OCI-M2 (cell line): ENCODE measurements around the gene MSI2.
"Not testable (repeated sequence)": the region's sequence is repeated elsewhere in the genome, so short reads cannot be mapped to it uniquely, and the experiment has no call there.

ENCODE experiments used
- DNase-seq: peaks from one replicate; lab custom pipeline; 2025; ENCODE audit not compliant: unreplicated experiment; lab: John Stamatoyannopoulos, UW

MSI2 gene

DNA sequence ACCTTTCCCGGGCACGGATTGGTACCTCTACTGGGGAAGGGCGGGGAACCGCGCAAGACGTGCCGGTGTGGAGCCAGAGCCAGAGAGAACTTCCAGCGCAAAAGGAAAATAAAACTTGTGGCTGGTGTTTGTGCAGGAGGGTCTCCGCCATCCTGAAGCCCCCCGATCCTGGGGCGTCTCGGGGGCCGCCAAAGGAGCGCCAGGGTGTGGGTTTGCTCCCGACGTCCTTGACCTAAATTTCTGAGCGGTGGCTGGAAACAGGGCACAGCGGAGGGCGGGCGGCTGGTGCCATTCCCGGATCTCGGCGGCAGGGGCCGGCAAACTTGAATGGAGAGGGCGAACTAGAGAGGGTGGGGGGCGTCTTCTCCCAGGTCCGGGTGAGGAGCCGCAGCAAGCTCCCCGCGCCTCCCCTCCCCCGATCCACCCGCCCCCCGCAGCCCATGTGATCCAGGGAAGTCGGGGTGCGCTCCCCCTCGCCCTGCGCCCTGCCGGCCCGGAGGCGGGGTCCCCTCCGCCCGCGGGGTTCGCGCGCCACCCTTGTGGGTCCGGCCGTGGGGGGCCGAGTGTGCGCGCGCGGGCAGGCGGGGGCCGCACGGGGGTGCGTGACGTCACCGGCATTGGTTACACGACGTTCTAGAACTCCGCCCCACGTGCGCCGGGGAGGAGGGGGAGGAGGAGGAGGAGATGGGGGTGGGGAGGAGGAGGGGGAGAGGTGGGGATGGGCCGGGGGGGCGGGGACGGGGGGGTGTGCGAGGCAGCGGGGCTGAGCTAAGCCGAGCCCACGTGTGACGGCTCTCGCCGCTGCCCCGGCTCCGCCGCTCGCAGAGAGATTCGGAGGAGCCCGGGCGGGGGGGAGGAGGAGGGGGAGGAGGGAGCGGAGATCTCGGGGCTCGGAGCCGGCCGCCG lies at the start of gene MSI2:
TSS of gene MSI2 (plus strand) at position 748 of the 906 bp plus-strand sequence. CDS start 220 bp downstream, outside the sequence.
- no peak for DNase-seq

DNA sequence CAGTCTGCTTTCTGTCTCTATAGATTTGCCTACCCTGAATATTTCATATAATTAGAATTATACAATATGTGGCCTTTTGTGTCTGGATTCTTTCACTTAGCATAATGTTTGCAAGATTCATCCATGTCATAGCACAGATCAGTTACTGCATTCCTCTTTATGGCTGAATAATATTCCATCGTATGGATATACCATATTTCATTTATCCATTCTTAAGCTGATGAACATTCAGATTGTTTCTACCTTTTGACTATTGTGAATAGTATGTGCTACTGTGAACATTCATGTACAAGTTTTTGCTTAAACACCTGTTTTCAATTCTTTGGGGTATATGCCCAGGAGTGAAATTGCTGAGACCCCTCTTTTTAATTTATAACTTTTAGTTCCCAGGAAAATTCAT lies 49.4 kb upstream of the MSI2 start:
- DNase-seq, result no peak

DNA sequence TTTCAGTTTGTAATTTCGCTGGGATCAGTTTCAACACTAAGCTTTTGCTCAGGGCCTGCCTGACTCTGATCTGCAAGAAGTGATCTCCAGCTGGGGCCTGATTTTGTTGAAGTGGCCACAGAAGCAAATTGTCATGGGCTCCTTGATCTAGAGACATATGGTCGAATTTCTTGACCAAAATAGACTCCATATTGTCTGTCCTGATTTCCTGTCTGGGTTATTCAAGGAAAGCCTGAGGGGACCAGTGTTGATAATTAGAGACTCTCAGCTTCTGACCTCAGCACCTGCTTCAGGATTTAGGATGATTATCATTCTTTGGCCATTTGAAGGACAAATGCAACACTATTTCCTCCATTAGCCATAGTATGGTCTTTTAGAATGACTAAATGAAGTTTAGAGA lies 48.9 kb upstream of the MSI2 start:
- DNase-seq, result no peak

DNA sequence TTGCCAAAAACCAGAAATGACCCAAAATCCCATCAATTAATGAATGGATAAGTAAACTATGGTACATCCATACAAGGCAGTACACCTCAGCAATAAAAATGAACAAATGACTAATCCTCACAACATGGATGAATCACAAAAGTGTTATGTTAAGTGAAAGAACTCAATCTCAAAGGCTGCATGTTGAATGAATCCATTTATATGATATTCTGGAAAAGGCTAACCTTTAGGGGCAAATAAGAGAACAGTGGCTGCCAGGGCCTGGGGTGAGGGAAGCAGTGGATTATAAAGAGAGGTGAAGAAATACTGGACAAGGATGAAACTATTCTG lies 46.1 kb upstream of the MSI2 start:
- DNase-seq, result no peak

DNA sequence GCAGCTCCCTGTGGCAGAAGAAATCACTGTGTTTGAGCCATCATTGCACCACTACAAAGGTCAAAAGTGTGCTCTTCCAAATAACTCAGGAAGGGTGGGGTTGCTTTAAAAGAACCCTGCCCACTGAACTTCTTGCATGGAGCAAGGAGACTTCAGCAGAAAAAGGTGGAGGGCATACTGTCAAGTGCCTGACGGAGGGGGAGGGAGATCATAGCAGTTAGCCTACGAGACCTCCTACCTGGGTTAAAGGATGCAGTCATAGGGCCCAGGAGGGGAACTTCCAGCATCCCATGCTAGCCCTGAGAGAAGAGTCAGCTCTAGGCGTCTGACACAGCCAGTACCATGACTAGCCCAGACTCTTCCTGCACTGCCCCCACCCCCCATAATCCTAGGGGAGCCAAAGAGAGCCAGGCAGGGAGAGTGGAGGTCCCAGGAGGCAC lies 45.3 kb upstream of the MSI2 start:
- no peak for DNase-seq

DNA sequence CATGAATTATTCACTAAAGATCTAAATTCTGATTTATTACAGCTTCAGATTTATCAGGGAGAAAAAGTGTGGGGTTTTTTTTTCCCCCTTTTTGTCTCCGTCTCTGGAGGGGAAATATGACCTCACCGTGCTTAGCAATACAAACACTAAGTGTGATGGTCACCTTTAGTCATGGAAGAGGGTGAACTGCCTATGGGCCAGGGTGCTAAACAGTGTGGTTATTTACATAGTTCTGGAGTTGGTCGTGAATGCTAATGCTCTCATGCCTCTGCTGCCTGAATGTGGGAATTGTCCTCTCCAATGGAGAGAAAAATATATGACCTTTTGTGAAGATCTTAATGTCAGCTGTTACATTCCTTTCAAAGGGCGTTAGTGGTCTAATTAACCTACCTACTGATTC lies 44.8 kb upstream of the MSI2 start:
- DNase-seq, result no peak

DNA sequence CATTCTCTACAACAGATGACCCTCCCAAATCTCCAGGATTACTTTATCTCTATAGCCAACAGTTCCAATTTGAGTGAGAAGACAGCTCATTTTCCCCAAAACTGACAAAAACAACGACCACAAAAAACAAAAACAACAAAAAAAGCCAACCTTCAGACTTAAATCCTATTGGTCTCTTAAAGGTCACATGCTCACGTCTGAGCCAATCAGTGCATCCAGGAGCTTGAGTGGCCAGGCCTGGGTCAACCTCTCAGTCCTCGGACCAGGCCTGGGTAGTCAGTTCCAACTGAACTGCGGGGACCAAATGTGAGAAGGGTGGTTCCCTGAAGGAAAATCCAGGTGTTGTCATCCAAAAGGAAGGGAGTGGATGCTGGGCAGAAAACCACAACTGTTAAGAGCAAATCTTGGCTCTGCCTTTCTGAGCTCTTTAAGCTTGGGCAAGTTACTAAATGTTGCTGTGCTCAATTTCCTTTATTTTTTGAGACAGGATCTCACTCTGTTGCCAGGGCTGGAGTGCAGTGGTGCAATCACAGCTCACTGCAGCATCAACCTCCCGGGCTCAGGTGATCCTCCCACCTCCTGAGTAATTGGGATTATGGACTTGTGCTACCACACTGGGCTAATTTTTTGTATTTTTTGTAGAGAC lies 43.0 kb upstream of the MSI2 start:
- DNase-seq, result no peak

DNA sequence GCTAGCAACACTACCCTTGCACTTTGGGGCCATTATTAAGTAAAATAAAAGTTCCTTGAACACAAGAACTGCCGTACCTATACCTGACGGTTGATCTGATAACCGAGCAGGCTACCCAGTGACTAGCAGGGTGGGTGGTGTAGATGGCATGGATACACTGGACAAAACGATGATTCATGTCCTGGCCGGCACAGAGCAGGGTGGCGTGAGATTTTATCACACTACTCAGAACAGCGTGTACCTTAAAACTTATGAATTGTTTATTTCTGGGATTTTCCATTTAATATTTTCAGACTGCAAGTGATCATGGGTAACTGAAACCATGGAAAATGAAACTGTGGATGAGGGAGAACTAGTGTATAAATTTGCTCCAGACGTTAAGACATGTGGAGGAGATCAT lies 41.0 kb upstream of the MSI2 start:
- DNase-seq, result no peak

DNA sequence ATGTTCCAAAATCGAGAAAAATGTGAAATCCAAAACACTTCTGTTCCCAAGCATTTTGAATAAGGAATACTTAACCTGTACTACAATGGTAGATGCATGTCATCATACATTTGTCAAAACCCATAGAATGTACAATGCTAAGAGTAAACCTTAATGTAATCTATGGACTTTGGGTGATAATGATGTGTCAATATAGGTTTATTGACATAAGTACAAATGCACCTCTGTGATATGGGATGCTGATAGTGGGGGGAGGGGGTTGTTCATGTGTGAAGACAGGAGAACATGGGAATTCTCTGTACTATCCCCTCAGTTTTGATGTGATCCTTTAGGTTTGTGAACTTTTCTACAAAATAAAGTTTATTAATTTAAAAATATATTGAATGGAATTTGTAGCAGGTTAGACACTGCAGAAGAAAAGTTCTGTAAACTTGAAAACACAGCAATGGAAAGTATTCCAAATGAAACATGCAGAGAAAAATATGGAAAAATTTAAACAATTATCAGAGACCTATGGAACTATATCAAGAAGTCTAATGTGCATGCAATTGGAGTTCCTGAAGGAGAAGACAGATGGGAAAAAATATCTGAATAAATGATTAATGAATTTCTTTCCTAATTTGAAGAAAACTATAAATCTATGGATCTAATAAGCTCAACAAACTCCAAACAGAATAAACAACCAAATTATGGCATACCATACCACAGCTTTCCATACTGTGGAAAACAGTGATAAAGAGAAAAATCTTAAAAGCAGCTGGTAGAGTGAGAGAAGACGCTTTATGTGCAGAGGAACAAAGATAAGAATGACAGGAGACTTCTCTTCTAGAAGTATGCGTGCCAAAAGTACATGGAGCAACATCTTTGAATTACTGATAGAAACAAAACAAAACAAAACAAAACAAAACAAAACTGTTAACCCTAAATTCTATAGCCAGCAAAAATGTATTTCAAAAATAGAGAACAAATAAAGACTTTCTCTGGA lies 34.7 kb upstream of the MSI2 start:
- no peak for DNase-seq

DNA sequence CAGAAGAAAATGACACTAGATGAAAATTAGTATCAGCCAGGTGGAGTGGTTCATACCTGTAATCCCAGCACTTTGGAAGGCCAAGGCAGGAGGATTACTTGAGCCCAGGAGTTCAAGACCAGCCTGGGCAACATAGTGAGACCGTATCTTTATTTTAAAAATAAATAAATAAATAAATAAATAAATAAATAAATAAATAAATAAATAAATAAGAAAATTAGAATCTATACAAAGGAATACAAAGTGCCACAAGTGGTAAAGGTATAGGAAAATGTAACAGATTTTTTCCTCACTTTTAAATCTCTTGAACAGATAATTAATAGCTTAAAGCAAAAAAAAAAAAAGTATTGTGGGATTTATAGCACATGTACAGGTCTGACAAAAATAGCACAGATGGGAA lies 33.9 kb upstream of the MSI2 start:
- not testable (repeated sequence) for DNase-seq

DNA sequence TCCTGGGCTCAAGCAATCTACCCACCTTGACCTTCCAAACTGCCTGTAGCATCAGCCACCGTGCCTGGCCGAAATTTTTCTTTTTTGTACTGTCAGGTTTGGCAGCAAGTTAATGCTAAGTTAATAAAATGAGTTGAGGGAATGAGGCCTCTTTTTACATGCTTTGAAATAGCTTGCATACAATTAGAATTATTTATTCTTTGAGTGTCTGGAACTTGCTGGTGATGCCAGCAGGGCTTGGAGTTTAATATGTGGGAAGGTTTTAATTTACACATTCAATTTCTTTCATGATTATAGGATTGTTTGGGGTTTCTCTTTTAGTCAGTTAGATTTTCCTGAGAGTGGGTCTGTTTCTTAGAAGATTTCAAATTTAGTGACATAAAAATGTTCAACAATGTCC lies 31.2 kb upstream of the MSI2 start:
- no peak for DNase-seq

DNA sequence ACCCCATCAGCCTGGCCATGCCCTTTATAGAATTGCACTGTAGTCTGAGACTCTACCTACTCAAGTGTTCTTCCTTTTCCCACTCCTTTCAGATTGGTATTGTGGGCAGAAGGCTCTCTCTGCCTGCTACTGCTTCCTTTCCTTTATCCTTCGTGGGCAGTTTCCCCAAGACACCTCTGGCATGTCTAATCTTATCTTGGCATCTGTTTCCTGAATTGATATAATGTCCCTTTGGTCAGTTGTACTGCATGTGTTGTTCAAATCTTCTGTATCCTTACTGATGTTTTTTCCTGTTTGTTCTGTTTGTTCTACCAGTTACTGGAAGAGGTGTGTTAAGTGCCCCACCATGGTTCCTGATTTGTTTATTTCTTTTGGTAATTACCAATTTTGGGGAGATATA lies 29.5 kb upstream of the MSI2 start:
- DNase-seq, result no peak

DNA sequence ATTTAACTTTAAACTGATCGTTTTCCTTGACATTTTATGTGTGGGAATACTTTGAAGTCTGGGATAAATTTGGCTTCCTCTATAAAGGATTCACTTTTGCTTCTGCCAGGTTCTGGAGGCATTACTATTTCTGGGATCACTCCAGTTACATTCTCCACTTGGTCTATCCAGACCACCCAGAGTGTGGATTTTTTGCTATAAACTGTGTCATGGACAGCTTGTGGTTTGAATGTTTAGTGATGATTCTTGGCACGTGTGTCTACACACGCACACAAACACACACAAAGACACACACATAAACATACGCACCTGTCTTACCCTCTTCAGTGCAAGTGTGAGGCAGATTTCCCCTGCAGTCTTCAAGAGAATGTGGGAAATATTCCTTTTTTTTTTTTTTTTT lies 27.4 kb upstream of the MSI2 start:
- DNase-seq, result no peak

DNA sequence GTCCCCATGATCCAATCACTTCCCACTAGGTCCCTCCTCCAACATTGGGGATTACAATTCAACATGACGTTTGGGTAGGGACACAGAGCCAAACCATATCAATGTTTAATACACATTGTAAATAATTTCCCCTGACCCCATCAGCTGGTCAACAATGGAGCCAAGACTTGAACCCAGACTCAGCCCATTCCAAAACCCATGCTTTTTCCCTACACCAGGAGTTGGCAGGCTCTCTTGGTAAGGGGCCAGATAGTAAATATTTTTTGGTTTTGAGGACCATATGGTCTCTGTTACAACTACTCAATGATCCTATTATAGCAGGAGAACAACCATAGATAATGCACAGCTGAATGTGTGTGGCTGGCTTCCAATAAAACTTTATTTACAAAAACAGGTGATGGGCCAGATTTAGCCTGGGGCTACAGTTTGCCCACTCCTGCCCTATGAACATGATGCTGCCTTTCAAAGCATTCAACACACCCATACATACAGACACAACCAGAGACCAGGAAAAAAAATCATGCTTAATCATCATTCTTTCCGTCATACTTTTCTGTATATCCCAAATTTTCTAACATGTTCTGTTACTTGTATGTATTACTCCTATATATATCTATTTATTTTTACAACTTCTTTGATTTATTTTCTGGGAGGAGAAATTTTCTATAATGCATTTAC lies 22.1 kb upstream of the MSI2 start:
- no peak for DNase-seq

DNA sequence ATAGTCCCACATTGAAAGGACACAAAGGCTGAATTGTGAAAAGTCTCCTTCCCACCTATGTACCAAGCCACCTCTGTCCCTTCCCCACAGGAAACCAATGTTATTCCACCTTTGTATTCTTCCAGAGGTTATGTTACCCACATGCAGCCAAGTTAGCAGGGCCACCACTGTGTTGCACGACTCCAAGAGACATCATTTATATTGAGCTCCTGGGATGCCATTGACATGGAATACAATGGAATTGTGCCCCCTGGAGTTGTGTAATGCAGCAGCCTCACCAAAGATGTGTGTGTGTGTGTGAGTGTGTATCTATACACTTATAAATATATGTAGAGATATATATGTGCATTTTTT lies 21.6 kb upstream of the MSI2 start:
- DNase-seq, result no peak

DNA sequence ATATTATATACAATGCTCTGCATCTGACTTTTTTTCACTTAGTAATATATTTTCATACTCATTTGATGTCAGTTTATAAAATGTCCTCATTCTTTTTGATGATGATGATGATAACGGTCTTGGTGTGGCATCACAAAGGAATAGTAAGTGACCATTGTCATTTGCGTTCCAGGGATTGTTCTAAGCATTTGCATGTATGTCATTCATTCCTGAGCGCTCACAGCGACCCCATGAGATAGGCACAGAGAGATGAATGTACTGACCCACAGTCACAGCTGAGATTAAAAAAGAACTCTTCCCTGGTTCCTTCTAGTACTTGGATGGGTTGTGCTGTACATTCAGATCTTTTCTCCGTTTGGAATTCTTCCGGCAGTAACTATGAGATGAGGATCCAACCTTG lies 21.2 kb upstream of the MSI2 start:
- DNase-seq, result no peak

DNA sequence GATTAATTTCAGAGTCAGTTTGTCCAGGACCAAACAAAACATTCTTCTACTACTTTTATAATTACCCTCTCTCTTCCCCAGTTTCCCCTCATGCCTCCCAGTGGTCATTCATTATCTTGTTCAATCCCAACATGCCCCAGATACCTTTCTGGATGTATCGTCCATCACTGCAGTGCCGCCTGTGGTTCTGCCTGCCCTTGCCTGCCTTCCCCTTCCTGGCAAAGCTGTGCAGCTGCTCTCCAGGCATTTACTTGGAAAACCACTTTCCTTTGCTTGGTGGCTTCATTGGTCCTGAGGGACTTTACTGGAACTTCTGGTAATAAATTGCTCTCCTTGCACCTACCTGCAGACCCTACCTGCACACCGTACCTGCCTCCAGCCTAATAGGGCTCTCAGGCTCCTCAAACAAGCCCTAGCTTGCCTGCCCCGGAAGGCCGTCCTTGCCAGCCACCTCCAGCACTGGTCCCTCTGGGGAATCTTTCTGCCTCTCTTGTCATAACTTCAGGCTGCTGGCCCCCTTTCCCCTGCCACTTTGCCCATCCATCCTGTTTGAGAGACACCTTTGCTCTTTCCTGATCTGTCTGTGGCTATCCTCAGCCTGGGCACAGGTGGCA lies 19.5 kb upstream of the MSI2 start:
- DNase-seq, result no peak

DNA sequence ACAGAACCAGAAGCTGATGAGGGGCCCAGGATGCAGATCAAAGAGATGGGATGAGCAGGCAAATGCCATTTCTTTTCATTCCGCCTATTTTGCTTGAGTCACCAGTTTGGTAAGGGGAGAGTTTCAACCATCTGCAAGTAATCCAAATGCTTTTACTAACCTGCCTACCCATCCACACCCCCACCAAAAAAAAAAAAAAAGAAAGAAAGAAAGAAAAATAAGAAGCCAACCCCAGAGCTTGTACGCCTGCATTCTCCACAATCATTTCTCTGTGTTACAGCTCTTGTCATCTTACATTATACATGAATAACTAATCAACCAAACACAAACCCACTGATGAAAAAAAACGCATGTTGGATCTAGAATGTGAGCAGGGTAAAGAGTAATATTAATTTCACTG lies 15.7 kb upstream of the MSI2 start:
- DNase-seq, result no peak

DNA sequence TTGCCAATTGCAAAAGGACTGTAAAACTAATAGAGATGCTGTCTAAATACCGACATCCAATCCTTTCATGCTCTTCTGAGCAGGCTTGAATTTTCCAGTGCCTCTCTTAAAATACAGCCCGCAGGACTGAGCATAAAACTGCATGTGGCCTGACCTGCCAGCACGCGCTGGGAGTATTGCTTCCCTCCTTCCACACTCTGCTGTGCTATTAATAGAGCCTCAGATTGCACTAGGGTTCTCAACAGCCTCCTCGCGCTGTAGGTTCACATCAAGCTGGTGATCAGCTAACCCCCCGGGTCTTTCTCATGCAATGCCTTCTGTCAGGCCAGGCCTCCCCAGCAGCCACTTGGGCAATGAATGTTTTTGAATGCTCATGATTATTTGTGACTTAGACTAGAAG lies 14.2 kb upstream of the MSI2 start:
- DNase-seq, result no peak

DNA sequence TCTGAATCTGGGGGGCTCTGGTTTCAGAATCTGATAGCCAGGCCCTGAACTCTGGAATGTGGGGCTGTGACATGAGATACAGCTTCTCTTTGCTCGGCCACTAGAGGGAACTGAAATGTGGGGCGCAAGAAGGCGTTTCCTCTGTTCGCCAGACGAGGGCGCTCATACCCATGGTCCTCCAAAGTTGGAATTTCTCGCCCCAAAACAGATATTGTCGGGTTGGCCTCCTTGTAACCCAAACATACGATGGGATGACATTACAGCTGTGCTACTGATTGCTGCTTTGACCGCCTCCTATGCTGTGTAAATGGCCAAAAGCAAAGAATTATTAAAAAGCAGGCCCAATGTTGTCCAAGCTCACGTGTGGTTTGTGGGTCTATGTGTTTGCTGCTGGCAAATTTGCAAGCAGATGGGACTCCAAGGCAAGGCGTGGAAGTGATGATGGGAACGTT lies 13.1 kb upstream of the MSI2 start:
- DNase-seq, result no peak

DNA sequence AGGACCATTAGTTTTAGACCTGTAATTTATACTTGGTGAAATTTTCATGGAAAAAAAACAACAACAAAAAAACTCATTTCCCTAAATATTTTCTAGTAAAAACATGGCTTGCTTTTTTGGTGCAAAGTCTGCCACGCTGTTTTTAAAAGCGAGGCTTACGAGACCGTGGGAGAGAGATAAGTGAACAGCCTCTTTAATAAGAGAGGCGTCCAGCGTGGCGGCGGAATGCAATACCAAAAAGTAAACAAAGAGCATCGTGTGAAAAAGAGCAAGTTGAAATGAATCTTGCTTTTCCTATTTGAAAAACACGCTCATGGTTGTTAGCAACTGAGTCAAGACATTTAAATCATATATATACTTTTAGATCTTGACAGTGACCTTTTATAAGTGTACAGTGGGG lies 10.5 kb upstream of the MSI2 start:
- no peak for DNase-seq
